K562 (cell line): ENCODE results near the gene EFHD2. TPM values are rescaled to one million over a fixed set of nuclear protein-coding genes. Genes with fewer than 3 reads are reported as not detected.

Source experiments
- ATAC-seq: fragments of 200-7000 bp; cut with Tn5 transposase; 3 replicates; pipeline ENCODE4 v1.9.1; 2020; ENCODE audit warnings: moderate library complexity
- BruUV-seq: library from RNA; stranded (reverse); fragments of 400-500 nt; replicated peaks from 2 replicates; lab custom pipeline; 2021; lab: Mats Ljungman, UMichigan
- CTCF ChIA-PET: fragments of 300-600 bp; formaldehyde crosslinking; extraction: SDS; loops from one replicate; lab custom pipeline; 2021; ENCODE audit warnings: low intra/inter-chr PET ratio; lab: Yijun Ruan, JAX
- POLR2A ChIA-PET: fragments of 300-600, 350-650 bp; sonication (Branson Sonifier 250); formaldehyde crosslinking; extraction: SDS; loops from one replicate; lab custom pipeline; 2021; ENCODE audit warnings: antibody characterized with exemption, inconsistent platforms; lab: Yijun Ruan, JAX
- DNase-seq, 4 experiments: peaks; one replicate each; pipeline versions ENCODE4 v3.0.0 to v3.0.0-alpha.2; 2011 to 2018; ENCODE audit warnings: low spot score in 3 of 4, mixed read lengths in 3 of 4; ENCODE audit errors: extremely low read depth in 1 of 4
- FAIRE-seq: peaks from 2 replicates; lab custom pipeline; 2011; peaks lifted over from hg19 to GRCh38; lab: Jason Lieb, UNC
- H2AFZ ChIP-seq: 2 replicates; pipeline ENCODE4 v1.6.0; 2011; ENCODE audit warnings: low read depth, low read length, control low read depth, inconsistent platforms
- H3K27ac ChIP-seq: fragments of 200-600 bp; 3 replicates; pipeline ENCODE4 v1.8.0; 2011; ENCODE audit warnings: low read depth, mild to moderate bottlenecking, control low read depth, inconsistent platforms, low read length, moderate library complexity, mixed read lengths; ENCODE audit errors: extremely low read depth
- H3K27me3 ChIP-seq, 2 experiments: fragments of 300-600 bp in 1 of 2; 2 replicates in 1 of 2; 3 replicates in 1 of 2; pipeline versions ENCODE4 v1.6.0 to v1.8.0; 2011; ENCODE audit warnings: inconsistent platforms in 2 of 2, low read length in 2 of 2, mild to moderate bottlenecking in 1 of 2, mixed read lengths in 1 of 2, moderate library complexity in 1 of 2; ENCODE audit not compliant: control insufficient read depth in 2 of 2, insufficient read depth in 2 of 2
- H3K36me3 ChIP-seq: fragments of 300-600 bp; 3 replicates; pipeline ENCODE4 v1.8.0; 2011; ENCODE audit warnings: mild to moderate bottlenecking, low read length, inconsistent platforms; ENCODE audit not compliant: control insufficient read depth, insufficient read depth
- H3K4me1 ChIP-seq, 2 experiments: fragments of 200-600 bp in 1 of 2; replicated peaks in 1 of 2; 2 replicates in 1 of 2; 3 replicates in 1 of 2; pipeline versions ENCODE4 v1.5.1 to v1.8.0; 2011; ENCODE audit warnings: inconsistent platforms in 2 of 2, low read length in 2 of 2, mild to moderate bottlenecking in 1 of 2, mixed read lengths in 1 of 2, moderate library complexity in 1 of 2; ENCODE audit not compliant: control insufficient read depth in 2 of 2, insufficient read depth in 2 of 2
- H3K4me2 ChIP-seq: 2 replicates; pipeline ENCODE4 v1.6.1; 2011; ENCODE audit warnings: low read length, control low read depth, inconsistent platforms, mixed read lengths; ENCODE audit not compliant: insufficient read depth
- H3K4me3 ChIP-seq: fragments of 200-600 bp; sonication (generic), shearing (Covaris generic); 2 replicates; pipeline ENCODE4 v1.5.1; 2016; ENCODE audit warnings: control low read depth, inconsistent platforms
- H3K79me2 ChIP-seq: fragments of 200-600 bp; 3 replicates; pipeline ENCODE4 v1.8.0; 2011; ENCODE audit warnings: low read length, inconsistent platforms; ENCODE audit not compliant: control insufficient read depth, insufficient read depth
- H3K9ac ChIP-seq, 2 experiments: 2 replicates each; pipeline versions ENCODE4 v1.6.0 to v1.6.1; 2011; ENCODE audit warnings: low read depth in 2 of 2, low read length in 2 of 2, control low read depth in 1 of 2, inconsistent platforms in 1 of 2, mild to moderate bottlenecking in 1 of 2, mixed read lengths in 1 of 2; ENCODE audit not compliant: insufficient read depth in 1 of 2
- H3K9me1 ChIP-seq: one replicate; pipeline ENCODE4 v1.6.0; 2011; ENCODE audit warnings: inconsistent platforms, mild to moderate bottlenecking, low read length, moderate library complexity; ENCODE audit not compliant: control insufficient read depth, insufficient read depth
- H3K9me3 ChIP-seq: replicated peaks from 2 replicates; pipeline ENCODE4 v1.5.1; 2011; ENCODE audit warnings: low read depth, low read length, inconsistent platforms; ENCODE audit not compliant: control insufficient read depth, insufficient read depth
- H4K20me1 ChIP-seq: replicated peaks from 2 replicates; pipeline ENCODE4 v1.6.1; 2011; ENCODE audit warnings: low read length, inconsistent platforms, mixed read lengths; ENCODE audit not compliant: control insufficient read depth, insufficient read depth
- CHD1 ChIP-seq: fragments of 200-600 bp; sonication (generic); IDR thresholded peaks from one replicate; pipeline ENCODE4 v1.6.1; 2012; ENCODE audit warnings: mild to moderate bottlenecking, moderate library complexity, low read length, inconsistent platforms
- EZH2 ChIP-seq: IDR thresholded peaks from 2 replicates; pipeline ENCODE4 v1.6.1; 2012; ENCODE audit warnings: low read depth, mild to moderate bottlenecking, inconsistent platforms, low read length, borderline replicate concordance
- NELFE ChIP-seq: IDR thresholded peaks from 2 replicates; pipeline ENCODE4 v1.6.1; 2011; ENCODE audit warnings: mild to moderate bottlenecking; ENCODE audit not compliant: insufficient read depth, insufficient read length
- STAG1 ChIP-seq: sonication (generic); formaldehyde crosslinking; IDR thresholded peaks from 2 replicates; pipeline ENCODE4 v1.5.0; 2020; ENCODE audit warnings: missing genetic modification reagents, borderline replicate concordance
- ZNF584 ChIP-seq: fragments of 200-800 bp; sonication (Bioruptor generic); IDR thresholded peaks from 2 replicates; pipeline ENCODE4 v1.6.1; 2016; ENCODE audit warnings: low read depth, mild to moderate bottlenecking, missing genetic modification characterization, missing compliant biosample characterization
- ZNF764 ChIP-seq: fragments of 250-450 bp; sonication (Bioruptor Pico); IDR thresholded peaks from 2 replicates; pipeline ENCODE4 v1.4.0; 2020; ENCODE audit warnings: low read depth, mild to moderate bottlenecking, moderate library complexity
- WGBS: fragments of 100-300 bp; shearing (Covaris generic); methylation state at CpG from one replicate; pipeline ENCODE4 v1.1.6; 2016; ENCODE audit warnings: low coverage, mixed read lengths; ENCODE audit not compliant: insufficient coverage; ENCODE audit errors: missing lambda C conversion rate; 5-methylcytosine and 5-hydroxymethylcytosine counted together
- in situ Hi-C: fragments of 300-500 bp; cut with MboI; formaldehyde crosslinking; loops from 4 replicates; pipeline ENCODE4 v1.15.0; 2018; ENCODE audit warnings: inconsistent platforms, mixed read lengths
- intact Hi-C: fragments of 100-400 bp; cut with micrococcal nuclease; formaldehyde crosslinking; loops from 2 replicates; pipeline ENCODE4 v1.14.2; 2022
- polyA plus RNA-seq, 8 experiments: library from polyadenylated mRNA; depleted of rRNA in 4 of 8; stranded (reverse) in 5 of 8; unstranded in 3 of 8; fragments of >200 nt; fragmentation: Nextera tagmentation in 2 of 8; fragmentation: Illumina TruSeq in 1 of 8; extraction: Ambion mirVana in 2 of 8; extraction: Trizol in 1 of 8; gene quantifications; 2 replicates each; pipeline versions ENCODE4 v1.2.1 to v1.2.3, GENCODE V29; 2011 to 2014; ENCODE audit warnings: inconsistent platforms in 1 of 8, missing spikeins in 1 of 8
- total RNA-seq, 7 experiments: library from RNA; depleted of rRNA in 6 of 7; stranded (reverse); fragments of >200 nt in 6 of 7; fragmentation: Illumina TruSeq in 2 of 7; extraction: Trizol in 2 of 7; gene quantifications; 2 replicates each; pipeline versions ENCODE4 v1.2.1 to v1.2.3, GENCODE V29; 2011 to 2021; ENCODE audit warnings: low replicate concordance in 1 of 7

EFHD2 gene
- total and polyA plus RNA-seq, 9 of the 15 experiments (the other 6 are each of a cell fraction or from before 2014, with no cell fraction given) = 1.7 to 73.5 (median 25.2) TPM

GRCh38 chr1:15455522-15455921 is 45.8 kb downstream of the EFHD2 start:
- Histone ChIP-seq H3K9ac (no peak overlapping the region), H3K9me1 (no peaks in the 10 kb centered on the region), H3K4me3 (no peak overlapping the region), H4K20me1 (no peaks in the 10 kb centered on the region), H3K79me2 (no peaks in the 10 kb centered on the region), H3K9me3 (no peaks in the 10 kb centered on the region), H3K27me3 (no peaks in the 10 kb centered on the region), H2AFZ (no peak overlapping the region), H3K27ac (no peak overlapping the region), H3K36me3 (no peaks in the 10 kb centered on the region), H3K4me1 (peaks cover 16 to 17% of the 10 kb centered on the region in 2 experiments), H3K4me2 (no peak overlapping the region)
- POLR2A ChIA-PET = interaction anchor here (0.6 kb wide), 1 partner anchor 227 kb away, joined by 3 read pairs; no protein-coding TSS in a partner anchor
- FAIRE-seq = peak; percentile 59
- CTCF ChIA-PET = no interaction called here
- WGBS = 76% methylated on average over 4 of the region's 6 CpGs
- intact Hi-C loops (no loop called here), in situ Hi-C loops (no loop called here)
- BruUV-seq = no TSS peak
- no peak for ATAC-seq
- DNase-seq = no peak
- TF ChIP-seq ZNF584 (CRISPR knock-in tag) = 0 out of 2 replicates have a peak, but pooled peaks have one; percentile 6
- no peak for TF ChIP-seq CHD1
- TF ChIP-seq STAG1 (CRISPR knock-in tag) = no peak
- TF ChIP-seq NELFE = no peak
- TF ChIP-seq EZH2 = no peak
- TF ChIP-seq ZNF764 (CRISPR knock-in tag) = no peak
